H1 (cell line): ENCODE measurements around the gene CAST.

ENCODE experiments used
- ATF3 ChIP-seq: IDR thresholded peaks from 2 replicates; pipeline ENCODE4 v1.6.1; 2011; ENCODE audit warnings: low read depth, mild to moderate bottlenecking, low read length; ENCODE audit not compliant: insufficient read depth
- EGR1 ChIP-seq: IDR thresholded peaks from 2 replicates; pipeline ENCODE4 v1.6.1; 2011; ENCODE audit warnings: low read depth, low read length, borderline replicate concordance
- EZH2 ChIP-seq: fragments of 200-600 bp; sonication (generic); IDR thresholded peaks from 2 replicates; pipeline ENCODE4 v1.7.1; 2012; ENCODE audit warnings: low read depth, mild to moderate bottlenecking, moderate library complexity, low read length, inconsistent platforms; ENCODE audit not compliant: severe bottlenecking
- JUN ChIP-seq: IDR thresholded peaks from 2 replicates; pipeline ENCODE4 v1.6.1; 2011; ENCODE audit warnings: low read depth, mild to moderate bottlenecking, improper control_type of control experiment, low read length
- MAFK ChIP-seq: IDR thresholded peaks from 2 replicates; pipeline ENCODE4 v1.6.1; 2012; ENCODE audit warnings: low read depth, mild to moderate bottlenecking, improper control_type of control experiment, low read length
- RAD21 ChIP-seq, 2 experiments: IDR thresholded peaks in 1 of 2; conservative IDR thresholded peaks in 1 of 2; 2 replicates each; pipeline ENCODE4 v1.6.1; 2011; ENCODE audit warnings: low read depth in 2 of 2, low read length in 2 of 2, improper control_type of control experiment in 1 of 2, inconsistent platforms in 1 of 2, mild to moderate bottlenecking in 1 of 2, moderate library complexity in 1 of 2
- SUZ12 ChIP-seq: fragments of 200-600 bp; sonication (generic); IDR thresholded peaks from 2 replicates; pipeline ENCODE4 v1.6.1; 2012; ENCODE audit warnings: mild to moderate bottlenecking, inconsistent platforms, low read length, moderate library complexity, mixed read lengths

- TF ChIP-seq EGR1 (no peak), RAD21 (IDR thresholded peaks at IDR 0.05 in 1 of 2, conservative IDR thresholded peaks at IDR 0.05 in 1 of 2; ENCODE audit: low read depth in 2 of 2, low read length in 2 of 2) (no peak), EZH2 (no peak), MAFK (no peak), ATF3 (no peak), SUZ12 (no peak), JUN (no peak)
These were observed 146.3 kb downstream of the CAST start for GRCh38 chr5:96808541-96808828.
